ENCODE results near the gene SPAG6. TPM values are rescaled to one million over a fixed set of nuclear protein-coding genes. Genes with fewer than 3 reads are reported as not detected.
A peak's percentile ranks its signal among the peaks of the same experiment; 100 is the strongest.
"Not testable (repeated sequence)": the region's sequence is repeated elsewhere in the genome, so short reads cannot be mapped to it uniquely, and the experiment has no call there.

Gene SPAG6
- polyA plus RNA-seq, 3 donors: 0.78 to 1.5 (median 1.3) TPM

- DNase-seq (ENCODE audit: extremely low read depth in 1 of 11, low read depth in 9 of 11, low spot score in 4 of 11): no peak
Observed at GRCh38 chr10:22365644-22366434, 20.5 kb downstream of the SPAG6 start.

DNA sequence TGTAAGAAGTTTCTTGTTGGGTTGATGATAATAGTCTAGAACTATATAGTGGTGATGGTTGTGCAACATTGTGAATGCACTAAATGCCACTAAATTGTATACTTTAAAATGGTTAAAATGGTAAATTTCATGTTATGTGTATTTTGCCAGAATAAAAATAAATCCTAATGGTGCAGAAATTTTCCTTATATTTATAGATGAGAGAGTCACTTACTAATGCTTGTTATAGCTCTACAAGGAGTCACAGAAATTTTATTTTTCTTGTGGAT, 21.1 kb downstream of the SPAG6 start:
- no peak for DNase-seq (ENCODE audit: extremely low read depth in 1 of 11, low read depth in 9 of 11, low spot score in 4 of 11)

DNA sequence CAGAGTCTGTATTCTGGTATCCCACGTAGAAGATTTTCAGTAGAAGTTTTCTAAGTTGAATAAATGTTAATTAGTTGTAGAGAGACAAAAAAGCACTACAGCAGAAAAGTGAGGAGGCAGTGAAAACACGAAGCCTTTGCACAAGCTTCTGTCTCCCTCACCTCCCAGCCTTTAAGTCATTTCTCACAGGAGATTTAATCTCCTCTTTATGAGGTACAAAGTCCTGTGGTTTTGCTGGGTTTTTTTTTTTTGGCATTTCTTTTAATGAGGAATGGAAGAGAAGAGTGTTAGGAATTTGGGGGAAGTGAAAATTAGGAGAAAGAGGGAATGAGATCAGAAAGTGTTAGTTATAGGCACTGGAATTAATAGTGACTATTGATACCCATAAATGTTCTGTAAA, 21.5 kb downstream of the SPAG6 start:
- DNase-seq (ENCODE audit: extremely low read depth in 1 of 11, low read depth in 9 of 11, low spot score in 4 of 11): no peak

DNA sequence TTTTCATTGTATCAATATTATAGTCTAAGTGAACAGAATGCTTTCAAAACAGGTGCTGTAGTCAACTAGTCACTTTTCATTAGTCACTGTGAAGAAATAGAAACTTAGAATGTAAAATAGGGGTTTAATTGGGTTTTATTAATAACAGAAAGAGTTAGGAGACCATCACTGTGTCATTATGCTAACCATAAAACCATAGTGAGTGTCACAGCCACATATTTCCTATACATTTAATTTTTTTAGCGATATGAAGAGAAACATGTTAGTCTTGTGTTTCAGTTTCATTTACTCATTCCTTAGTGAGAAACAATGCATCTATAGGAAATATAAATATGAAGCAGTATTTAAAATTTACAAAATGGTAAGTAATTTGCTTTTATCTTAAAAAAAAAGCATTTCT, 22.2 kb downstream of the SPAG6 start:
- no peak for DNase-seq (ENCODE audit: extremely low read depth in 1 of 11, low read depth in 9 of 11, low spot score in 4 of 11)

GRCh38 chr10:22368402-22368801, 23.1 kb downstream of the SPAG6 start:
- DNase-seq (ENCODE audit: extremely low read depth in 1 of 11, low read depth in 9 of 11, low spot score in 4 of 11): no peak

GRCh38 chr10:22368981-22369380, 23.7 kb downstream of the SPAG6 start:
- DNase-seq (ENCODE audit: extremely low read depth in 1 of 11, low read depth in 9 of 11, low spot score in 4 of 11): no peak

GRCh38 chr10:22369434-22370072, 24.3 kb downstream of the SPAG6 start:
- DNase-seq (ENCODE audit: extremely low read depth in 1 of 11, low read depth in 9 of 11, low spot score in 4 of 11): no peak

- no peak for DNase-seq (ENCODE audit: extremely low read depth in 1 of 11, low read depth in 9 of 11, low spot score in 4 of 11)
Observed at GRCh38 chr10:22370320-22370719, 25.0 kb downstream of the SPAG6 start.

DNA sequence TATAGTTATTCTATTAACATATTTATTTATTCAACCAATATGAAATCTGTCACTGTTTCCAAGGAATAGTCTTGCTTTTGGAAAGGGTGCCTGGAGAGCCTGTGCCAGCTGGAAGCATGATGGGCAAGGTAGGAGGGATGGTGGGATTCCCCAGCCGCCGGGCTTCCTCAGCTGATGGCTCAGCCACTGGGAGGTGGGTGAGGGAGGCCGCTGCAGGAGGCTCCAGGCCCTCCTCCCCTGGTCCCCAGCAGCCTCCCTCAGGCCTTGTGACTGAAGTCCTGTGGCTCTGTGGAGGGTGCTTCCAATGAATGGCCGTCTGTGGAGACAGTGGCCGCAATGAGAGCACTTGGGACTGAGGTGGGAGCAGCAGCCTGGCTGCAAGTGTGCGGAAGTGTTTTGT, 27.0 kb downstream of the SPAG6 start:
- DNase-seq (ENCODE audit: extremely low read depth in 1 of 11, low read depth in 9 of 11, low spot score in 4 of 11): no peak

GRCh38 chr10:22372917-22373316, 27.6 kb downstream of the SPAG6 start:
- no peak for DNase-seq (ENCODE audit: extremely low read depth in 1 of 11, low read depth in 9 of 11, low spot score in 4 of 11)

DNA sequence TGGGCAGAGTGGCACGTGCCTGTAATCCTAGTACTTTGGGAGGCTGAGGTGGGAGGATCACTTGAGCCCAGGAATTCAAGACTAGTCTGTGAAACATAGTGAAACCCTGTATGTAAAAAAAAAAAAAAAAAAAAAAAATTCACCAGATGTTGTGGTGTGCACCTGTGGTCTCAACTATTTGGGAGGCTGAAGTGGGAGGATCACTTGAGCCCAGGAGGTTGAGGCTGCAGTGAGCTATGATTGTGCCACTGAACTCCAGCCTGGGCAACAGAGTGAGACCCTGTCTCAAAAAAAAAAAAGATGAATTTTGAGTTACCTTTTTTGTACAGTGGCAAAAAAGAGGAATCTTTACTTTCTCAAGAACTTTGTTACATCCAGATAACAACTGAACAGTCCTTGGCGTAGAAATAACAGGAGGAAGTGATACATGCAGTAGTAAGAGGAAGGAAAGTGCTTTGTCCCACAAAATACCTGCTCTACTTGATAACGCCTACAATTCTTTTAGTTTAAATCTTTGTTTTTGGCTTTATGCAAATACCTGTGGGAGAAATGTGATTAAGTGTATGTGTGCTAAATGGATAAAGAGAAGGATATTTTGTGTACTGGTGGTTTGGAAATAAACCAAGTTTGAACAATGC, 29.3 kb downstream of the SPAG6 start:
- no peak for DNase-seq (ENCODE audit: extremely low read depth in 1 of 11, low read depth in 9 of 11, low spot score in 4 of 11)

- DNase-seq (ENCODE audit: extremely low read depth in 1 of 11, low read depth in 9 of 11, low spot score in 4 of 11): no peak
Observed at GRCh38 chr10:22379059-22379458, 33.8 kb downstream of the SPAG6 start.

- no peak for DNase-seq (ENCODE audit: extremely low read depth in 1 of 11, low read depth in 9 of 11, low spot score in 4 of 11)
Observed at GRCh38 chr10:22381262-22381661, 36.0 kb downstream of the SPAG6 start.

GRCh38 chr10:22386503-22386902, 41.2 kb downstream of the SPAG6 start:
- DNase-seq (ENCODE audit: extremely low read depth in 1 of 11, low read depth in 9 of 11, low spot score in 4 of 11): peak in 8 of 11 donors; percentile 10 to 38 (median 20)

DNA sequence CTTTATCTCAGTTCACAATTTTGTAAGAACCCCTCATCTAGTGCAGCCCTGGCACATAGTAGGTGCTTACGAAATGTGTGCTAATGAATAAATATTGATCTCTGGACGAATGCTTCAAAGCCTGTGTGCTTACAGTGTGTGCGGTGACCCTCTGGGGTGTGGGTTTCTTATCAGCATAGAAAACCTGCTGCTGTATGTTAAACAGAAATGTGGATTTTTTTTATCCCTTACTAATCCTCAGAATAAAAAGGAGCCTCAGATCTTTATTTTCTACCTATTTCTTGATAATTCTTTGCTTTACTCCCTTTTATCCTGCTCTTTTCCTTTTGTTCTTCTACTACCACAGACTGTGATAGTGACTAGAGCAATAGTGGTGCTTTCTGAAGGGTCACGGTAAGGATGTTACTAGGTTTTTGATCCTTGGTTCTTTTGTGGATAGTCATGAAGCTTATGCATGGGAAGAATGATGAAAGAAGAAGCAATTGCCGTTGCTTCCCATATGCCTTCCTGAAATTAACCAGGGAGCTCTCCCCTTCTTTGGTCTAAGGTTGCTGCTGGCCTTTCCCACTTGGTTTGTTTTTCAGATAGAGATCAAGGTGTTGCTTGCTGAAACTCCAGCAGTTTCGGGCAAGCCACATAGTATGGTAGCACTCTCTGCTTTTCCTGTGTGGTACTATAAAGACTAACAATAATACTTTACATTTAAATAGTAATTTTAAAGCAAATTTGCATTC, 44.7 kb downstream of the SPAG6 start:
- no peak for DNase-seq (ENCODE audit: extremely low read depth in 1 of 11, low read depth in 9 of 11, low spot score in 4 of 11)

- DNase-seq (ENCODE audit: extremely low read depth in 1 of 11, low read depth in 9 of 11, low spot score in 4 of 11): no peak
Observed at GRCh38 chr10:22391600-22391999, 46.3 kb downstream of the SPAG6 start.

DNA sequence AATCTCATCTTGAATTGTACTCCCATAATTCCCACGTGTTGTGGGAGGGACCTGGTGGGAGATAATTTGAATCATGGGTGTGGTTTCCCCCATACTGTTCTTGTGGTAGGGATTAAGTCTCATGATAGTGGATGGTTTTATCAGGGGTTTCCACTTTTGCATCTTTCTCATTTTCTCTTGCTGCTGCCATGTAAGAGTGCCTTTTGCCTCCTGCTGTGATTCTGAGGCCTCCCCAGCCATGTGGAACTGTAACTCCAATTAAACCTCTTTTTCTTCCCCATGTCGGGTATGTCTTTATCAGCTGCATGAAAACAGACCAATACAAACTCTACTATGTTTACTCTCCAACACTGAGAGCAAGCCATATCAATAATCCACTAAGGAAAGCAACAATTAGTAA, 50.9 kb downstream of the SPAG6 start:
- not testable (repeated sequence) for DNase-seq (ENCODE audit: extremely low read depth in 1 of 11, low read depth in 9 of 11, low spot score in 4 of 11)

GRCh38 chr10:22406916-22407315, 61.6 kb downstream of the SPAG6 start:
- DNase-seq (ENCODE audit: extremely low read depth in 1 of 11, low read depth in 9 of 11, low spot score in 4 of 11): not testable (repeated sequence)

- DNase-seq (ENCODE audit: extremely low read depth in 1 of 11, low read depth in 9 of 11, low spot score in 4 of 11): no peak
Observed at GRCh38 chr10:22410394-22410793, 65.1 kb downstream of the SPAG6 start.

- no peak for DNase-seq (ENCODE audit: extremely low read depth in 1 of 11, low read depth in 9 of 11, low spot score in 4 of 11)
Observed at GRCh38 chr10:22410846-22411245, 65.5 kb downstream of the SPAG6 start.

All from renal cortex interstitium (tissue), 11 donors.